Loucy (cell line): Measurements from ENCODE around the gene RPS6KA2.

ENCODE experiments used
- H2AFZ ChIP-seq: fragments of 200-600 bp; sonication (generic); 2 replicates; pipeline ENCODE4 v1.6.0; 2016; ENCODE audit warnings: antibody characterized with exemption, mild to moderate bottlenecking, low read length, moderate library complexity
- H3F3A ChIP-seq: fragments of 200-600 bp; 2 replicates; pipeline ENCODE4 v1.6.0; 2016; ENCODE audit warnings: antibody characterized with exemption, low read depth, mild to moderate bottlenecking
- H3K27me3 ChIP-seq: fragments of 200-600 bp; sonication (generic); 2 replicates; pipeline ENCODE4 v1.6.1; 2014; ENCODE audit warnings: low read length, mild to moderate bottlenecking; ENCODE audit not compliant: insufficient read depth, poor library complexity, severe bottlenecking
- H3K36me3 ChIP-seq: fragments of 200-600 bp; sonication (generic); 2 replicates; pipeline ENCODE4 v1.6.1; 2016; ENCODE audit warnings: low read length; ENCODE audit not compliant: insufficient read depth
- H3K4me1 ChIP-seq: fragments of 200-600 bp; sonication (generic); 2 replicates; pipeline ENCODE4 v1.5.1; 2014; ENCODE audit warnings: low read length, mild to moderate bottlenecking; ENCODE audit not compliant: insufficient read depth, poor library complexity, severe bottlenecking
- H3K4me2 ChIP-seq: fragments of 200-600 bp; sonication (generic); 2 replicates; pipeline ENCODE4 v1.6.0; 2014; ENCODE audit warnings: antibody characterized with exemption, low read length, low read depth, mild to moderate bottlenecking; ENCODE audit not compliant: poor library complexity, severe bottlenecking
- H3K4me3 ChIP-seq: fragments of 200-600 bp; sonication (generic); 2 replicates; pipeline ENCODE4 v1.5.1; 2014; ENCODE audit warnings: low read length, mild to moderate bottlenecking, mixed read lengths; ENCODE audit not compliant: poor library complexity, severe bottlenecking
- H3K79me2 ChIP-seq: fragments of 200-600 bp; sonication (generic); 2 replicates; pipeline ENCODE4 v1.6.1; 2014; ENCODE audit warnings: low read length; ENCODE audit not compliant: insufficient read depth
- H3K9ac ChIP-seq: fragments of 200-600 bp; sonication (generic); 2 replicates; pipeline ENCODE4 v1.6.0; 2014; ENCODE audit warnings: mild to moderate bottlenecking, low read depth, low read length, moderate library complexity; ENCODE audit not compliant: poor library complexity, severe bottlenecking
- H3K9me2 ChIP-seq: fragments of 200-600 bp; sonication (generic); replicated peaks from 2 replicates; pipeline ENCODE4 v1.6.1; 2016; ENCODE audit warnings: low read depth, low read length, mixed read lengths
- H3K9me3 ChIP-seq: fragments of 200-600 bp; sonication (generic); 2 replicates; pipeline ENCODE4 v1.6.1; 2014; ENCODE audit warnings: mild to moderate bottlenecking, antibody characterized with exemption, low read length, low read depth; ENCODE audit not compliant: insufficient read depth
- H4K20me1 ChIP-seq: fragments of 200-600 bp; sonication (generic); 2 replicates; pipeline ENCODE4 v1.6.0; 2014; ENCODE audit warnings: antibody characterized with exemption, low read length, mild to moderate bottlenecking; ENCODE audit not compliant: insufficient read depth, poor library complexity, severe bottlenecking
- EZH2phosphoT487 ChIP-seq: fragments of 200-600 bp; IDR thresholded peaks from 2 replicates; pipeline ENCODE4 v1.6.1; 2018; ENCODE audit warnings: antibody characterized with exemption, mild to moderate bottlenecking, moderate library complexity, borderline replicate concordance
- TF ChIP-seq, protein P1 (sequence below): fragments of 200-600 bp; sonication (generic); conservative IDR thresholded peaks from 2 replicates; pipeline ENCODE4 v1.5.1; 2014; ENCODE audit warnings: mild to moderate bottlenecking, antibody characterized with exemption, low read length

RPS6KA2 gene

DNA sequence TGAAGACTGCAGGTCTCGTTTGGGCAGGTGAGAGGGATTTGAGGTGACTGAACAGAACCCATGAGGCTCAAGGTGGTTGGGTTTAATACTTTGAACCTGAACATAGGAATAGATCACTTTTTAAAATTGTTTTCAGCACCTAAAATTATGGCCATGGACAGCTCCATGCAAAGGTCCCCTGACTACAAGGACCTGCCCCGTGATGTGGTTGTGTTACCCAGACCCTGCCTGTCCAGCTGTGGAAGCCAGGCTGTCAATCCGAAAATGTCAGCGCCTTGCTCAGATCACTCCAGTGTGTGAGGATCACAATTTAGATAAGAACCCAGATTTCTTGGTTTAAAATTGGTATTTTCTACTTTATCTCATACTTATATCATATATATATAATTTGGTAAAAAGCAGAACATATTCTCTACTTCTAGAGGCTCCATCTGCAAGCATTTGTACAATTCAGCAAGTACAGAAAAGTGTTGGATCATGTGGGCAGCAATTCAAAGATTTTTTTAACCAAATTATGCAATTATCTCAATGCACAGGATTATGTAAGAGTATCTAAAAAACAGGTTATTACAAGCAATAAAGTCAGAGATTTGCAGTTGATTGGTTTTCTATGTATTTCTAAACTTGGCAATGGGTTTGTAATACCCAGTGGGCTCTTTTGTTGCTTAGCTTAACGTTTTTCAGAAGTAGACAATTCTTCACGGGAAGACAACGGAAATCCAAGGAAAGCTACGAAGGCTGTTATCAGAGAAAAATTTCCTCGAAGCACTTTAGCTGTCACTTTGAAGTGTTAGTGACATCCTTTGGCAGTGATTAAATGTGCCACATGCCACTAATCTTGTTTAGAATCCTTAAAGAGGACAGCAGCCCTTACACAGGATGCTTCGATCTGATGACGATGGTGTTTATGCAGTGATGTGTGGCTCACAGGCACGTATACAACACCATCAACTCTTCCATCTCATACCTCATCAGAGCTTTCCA, 24.1 kb upstream of the RPS6KA2 start:
- Histone ChIP-seq H3K36me3 (no peaks in the 10 kb centered on the region), H3K4me2 (no peak overlapping the region), H3K27me3 (no peaks in the 10 kb centered on the region), H4K20me1 (no peaks in the 10 kb centered on the region), H3K79me2 (no peaks in the 10 kb centered on the region), H3K4me3 (no peak overlapping the region), H2AFZ (no peak overlapping the region), H3F3A (no peaks in the 10 kb centered on the region), H3K9ac (no peak overlapping the region), H3K4me1 (peaks cover 3% of the 10 kb centered on the region), H3K9me2 (no peaks in the 10 kb centered on the region), H3K9me3 (no peaks in the 10 kb centered on the region)
- no peak for TF ChIP-seq EZH2phosphoT487
- TF ChIP-seq, protein P1, sequence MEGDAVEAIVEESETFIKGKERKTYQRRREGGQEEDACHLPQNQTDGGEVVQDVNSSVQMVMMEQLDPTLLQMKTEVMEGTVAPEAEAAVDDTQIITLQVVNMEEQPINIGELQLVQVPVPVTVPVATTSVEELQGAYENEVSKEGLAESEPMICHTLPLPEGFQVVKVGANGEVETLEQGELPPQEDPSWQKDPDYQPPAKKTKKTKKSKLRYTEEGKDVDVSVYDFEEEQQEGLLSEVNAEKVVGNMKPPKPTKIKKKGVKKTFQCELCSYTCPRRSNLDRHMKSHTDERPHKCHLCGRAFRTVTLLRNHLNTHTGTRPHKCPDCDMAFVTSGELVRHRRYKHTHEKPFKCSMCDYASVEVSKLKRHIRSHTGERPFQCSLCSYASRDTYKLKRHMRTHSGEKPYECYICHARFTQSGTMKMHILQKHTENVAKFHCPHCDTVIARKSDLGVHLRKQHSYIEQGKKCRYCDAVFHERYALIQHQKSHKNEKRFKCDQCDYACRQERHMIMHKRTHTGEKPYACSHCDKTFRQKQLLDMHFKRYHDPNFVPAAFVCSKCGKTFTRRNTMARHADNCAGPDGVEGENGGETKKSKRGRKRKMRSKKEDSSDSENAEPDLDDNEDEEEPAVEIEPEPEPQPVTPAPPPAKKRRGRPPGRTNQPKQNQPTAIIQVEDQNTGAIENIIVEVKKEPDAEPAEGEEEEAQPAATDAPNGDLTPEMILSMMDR, result no peak

DNA sequence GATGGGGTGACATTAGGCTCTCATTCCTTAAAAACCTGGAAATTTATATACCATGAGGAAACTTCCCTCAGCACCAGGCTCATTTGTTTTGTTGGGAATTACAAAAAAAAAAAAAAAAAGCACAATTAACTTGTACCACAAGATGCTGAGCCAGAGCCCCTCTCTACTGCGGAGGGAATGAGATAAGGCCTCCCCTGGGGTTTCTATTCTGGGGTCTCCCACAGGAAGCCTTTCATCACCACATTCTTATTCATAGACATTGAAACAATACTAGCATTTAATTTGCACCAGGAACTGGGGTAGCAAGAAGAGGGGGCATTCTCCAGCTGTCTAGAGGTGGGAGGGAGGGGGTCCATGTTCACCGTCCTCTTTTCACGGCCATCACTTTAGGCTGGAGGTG, 23.0 kb upstream of the RPS6KA2 start:
- Histone ChIP-seq H3K9ac (no peak overlapping the region), H3K27me3 (no peaks in the 10 kb centered on the region), H3K79me2 (no peaks in the 10 kb centered on the region), H3K9me3 (no peaks in the 10 kb centered on the region), H3F3A (no peaks in the 10 kb centered on the region), H3K9me2 (no peaks in the 10 kb centered on the region), H3K4me3 (no peak overlapping the region), H3K36me3 (no peaks in the 10 kb centered on the region), H2AFZ (no peak overlapping the region), H4K20me1 (no peaks in the 10 kb centered on the region), H3K4me1 (peaks cover 3% of the 10 kb centered on the region), H3K4me2 (no peak overlapping the region)
- TF ChIP-seq EZH2phosphoT487, result no peak
- TF ChIP-seq, protein P1, result no peak

- Histone ChIP-seq H3K79me2 (no peaks in the 10 kb centered on the region), H3K36me3 (no peaks in the 10 kb centered on the region), H2AFZ (no peak overlapping the region), H3K4me1 (peaks cover 3% of the 10 kb centered on the region), H3K9ac (no peak overlapping the region), H4K20me1 (no peaks in the 10 kb centered on the region), H3K9me2 (no peaks in the 10 kb centered on the region), H3F3A (no peaks in the 10 kb centered on the region), H3K27me3 (no peaks in the 10 kb centered on the region), H3K9me3 (no peaks in the 10 kb centered on the region), H3K4me2 (no peak overlapping the region), H3K4me3 (no peak overlapping the region)
- no peak for TF ChIP-seq EZH2phosphoT487
- TF ChIP-seq, protein P1, result no peak
These were observed 21.8 kb upstream of the RPS6KA2 start for GRCh38 chr6:166648846-166649245.
